NCI-H1092 (cell line): Measurements from ENCODE around the gene GALNT9.

Experiments
- DNase-seq: peaks from one replicate; lab custom pipeline; 2025; lab: John Stamatoyannopoulos, UW

Gene GALNT9

DNA sequence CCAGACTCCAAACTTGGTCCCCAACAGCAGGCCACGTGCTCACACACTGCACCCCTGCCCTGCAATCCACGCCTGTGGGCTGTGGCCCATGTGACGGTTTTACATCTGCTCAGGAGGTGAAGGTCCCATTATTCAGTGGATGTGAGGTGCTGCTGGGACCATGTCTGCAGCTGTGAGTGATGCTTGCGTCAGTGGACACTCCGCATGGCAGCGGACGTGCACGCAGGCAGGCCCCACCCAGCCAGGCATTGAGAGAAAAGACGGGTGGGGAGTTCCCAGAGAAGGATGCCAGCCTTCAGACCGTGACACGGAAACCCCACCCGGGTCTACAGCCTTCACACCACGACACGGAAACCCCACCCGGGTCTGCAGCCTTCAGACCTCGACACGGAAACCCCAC lies 117.6 kb downstream of the GALNT9 start:
- no peak for DNase-seq

DNA sequence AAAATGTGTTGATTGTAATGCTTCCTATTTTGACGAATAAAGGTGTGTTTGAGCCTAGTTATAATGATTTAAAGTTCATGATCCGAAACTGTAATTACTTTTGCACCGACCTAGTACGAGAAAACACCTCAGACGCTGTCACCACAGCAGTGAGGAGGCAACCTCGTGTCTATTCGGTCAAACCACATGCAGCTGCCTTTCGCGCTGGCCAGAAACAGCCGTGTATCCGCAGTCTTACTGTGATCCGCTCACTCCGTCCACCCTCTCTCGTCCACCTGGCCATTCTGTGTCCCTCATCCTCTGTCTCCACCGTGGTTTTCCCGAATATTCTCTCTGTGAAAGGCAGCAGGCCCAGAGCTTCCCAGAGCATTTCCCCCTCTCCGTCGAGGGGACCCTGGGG lies 118.1 kb downstream of the GALNT9 start:
- no peak for DNase-seq

- DNase-seq = no peak
Measured at GRCh38 chr12:132210223-132211055, 119.0 kb downstream of the GALNT9 start.

GRCh38 chr12:132209619-132210222 lies 119.7 kb downstream of the GALNT9 start:
- DNase-seq = no peak

GRCh38 chr12:132208153-132208823 lies 121.1 kb downstream of the GALNT9 start:
- DNase-seq = no peak

- no peak for DNase-seq
Measured at GRCh38 chr12:132207083-132207775, 122.2 kb downstream of the GALNT9 start.

GRCh38 chr12:132206046-132206434 lies 123.3 kb downstream of the GALNT9 start:
- DNase-seq = no peak

- DNase-seq = no peak
Measured at GRCh38 chr12:132205271-132206045, 123.9 kb downstream of the GALNT9 start.

DNA sequence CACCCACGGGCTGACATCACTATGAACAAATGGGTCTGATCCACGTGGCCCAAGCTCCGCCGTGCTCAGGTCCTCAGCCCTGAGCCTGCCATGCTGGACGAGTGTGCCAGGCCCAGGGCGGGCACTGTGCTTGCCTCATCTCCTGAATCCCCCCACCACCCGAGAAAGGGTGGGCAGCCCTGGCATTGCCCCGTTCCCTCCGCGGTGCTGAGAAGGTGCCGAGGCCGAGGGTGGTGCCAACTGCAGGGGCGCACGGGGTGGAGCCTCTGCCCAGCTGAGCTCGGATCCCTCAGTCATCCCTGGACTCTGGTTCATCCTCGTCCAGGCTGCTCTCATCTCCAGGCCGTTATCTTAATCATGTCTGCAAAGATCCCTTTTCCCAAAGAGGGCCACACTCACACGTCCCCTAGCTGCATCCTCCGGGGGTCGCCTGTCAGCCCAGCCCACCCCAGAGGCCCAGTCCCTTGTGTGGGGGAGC lies 124.6 kb downstream of the GALNT9 start:
- no peak for DNase-seq

GRCh38 chr12:132204063-132204792 lies 125.2 kb downstream of the GALNT9 start:
- DNase-seq = no peak

GRCh38 chr12:132202929-132203721 lies 126.3 kb downstream of the GALNT9 start:
- no peak for DNase-seq

DNA sequence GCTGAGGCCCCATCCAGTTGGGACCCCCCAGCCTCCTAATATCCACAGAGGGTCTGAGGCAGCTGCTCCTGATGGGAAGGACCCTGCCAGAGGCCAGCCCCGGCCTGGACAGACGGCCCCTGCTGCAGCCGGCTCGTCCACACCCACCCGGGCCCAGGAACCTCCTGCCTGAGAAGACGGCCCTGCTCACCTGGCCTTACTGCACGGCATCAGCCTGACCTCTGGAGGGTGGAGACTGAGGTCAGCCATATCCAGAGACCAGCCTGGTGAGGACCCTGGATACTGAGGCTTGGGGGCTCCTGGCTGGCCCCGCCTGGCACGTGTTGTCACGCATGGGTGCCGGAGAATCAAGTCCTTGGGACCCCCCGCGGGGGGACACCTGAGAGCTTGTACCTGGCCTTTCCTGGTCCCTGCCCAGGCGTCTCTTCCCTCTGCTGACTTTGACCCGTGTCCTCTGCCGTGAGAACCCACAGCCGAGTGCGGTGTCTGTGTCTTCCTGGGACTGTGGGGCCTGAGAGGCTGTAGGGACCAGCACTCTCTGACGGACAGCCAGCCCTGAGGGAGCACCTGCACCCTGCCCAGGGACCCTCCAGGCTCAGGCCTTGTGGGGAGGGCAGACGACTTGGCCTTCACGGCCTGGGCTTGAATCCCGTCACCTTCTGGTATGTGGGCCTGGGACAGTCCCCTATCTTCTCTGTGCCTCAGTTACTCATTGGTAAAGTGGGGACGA lies 127.8 kb downstream of the GALNT9 start:
- no peak for DNase-seq

GRCh38 chr12:132200800-132201199 lies 128.6 kb downstream of the GALNT9 start:
- DNase-seq = no peak

- DNase-seq = no peak
Measured at GRCh38 chr12:132199526-132200319, 129.7 kb downstream of the GALNT9 start.

DNA sequence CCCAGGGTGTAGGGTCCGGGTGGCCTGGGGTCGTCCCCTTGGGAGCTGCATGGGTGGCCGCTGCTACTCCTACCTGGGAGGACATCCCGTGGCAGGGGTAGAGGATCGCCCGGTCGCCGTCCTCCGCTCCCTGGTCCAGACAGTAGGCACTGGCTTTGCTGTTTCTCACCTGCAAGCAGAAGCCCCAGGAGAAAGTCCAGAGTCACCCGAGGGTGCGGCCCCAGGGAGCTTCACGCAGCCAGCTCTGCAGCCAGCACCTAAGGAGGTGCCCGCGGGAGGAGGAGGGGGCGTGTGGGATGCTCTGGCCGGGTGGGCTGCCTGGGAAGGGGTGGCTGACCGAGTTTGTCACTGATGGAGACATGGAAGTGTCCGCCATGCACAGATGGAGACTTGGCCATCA lies 130.3 kb downstream of the GALNT9 start:
- no peak for DNase-seq

GRCh38 chr12:132197581-132198354 lies 131.6 kb downstream of the GALNT9 start:
- DNase-seq = no peak

- DNase-seq = no peak
Measured at GRCh38 chr12:132196873-132197390, 132.5 kb downstream of the GALNT9 start.
